Measurements from ENCODE around the gene TRIL. TPM values are rescaled to one million over a fixed set of nuclear protein-coding genes. Genes with fewer than 3 reads are reported as not detected.
A peak's percentile ranks its signal among the peaks of the same experiment; 100 is the strongest.

Gene TRIL
- polyA plus RNA-seq (ENCODE audit: low read depth in 6 of 6), result not detected

DNA sequence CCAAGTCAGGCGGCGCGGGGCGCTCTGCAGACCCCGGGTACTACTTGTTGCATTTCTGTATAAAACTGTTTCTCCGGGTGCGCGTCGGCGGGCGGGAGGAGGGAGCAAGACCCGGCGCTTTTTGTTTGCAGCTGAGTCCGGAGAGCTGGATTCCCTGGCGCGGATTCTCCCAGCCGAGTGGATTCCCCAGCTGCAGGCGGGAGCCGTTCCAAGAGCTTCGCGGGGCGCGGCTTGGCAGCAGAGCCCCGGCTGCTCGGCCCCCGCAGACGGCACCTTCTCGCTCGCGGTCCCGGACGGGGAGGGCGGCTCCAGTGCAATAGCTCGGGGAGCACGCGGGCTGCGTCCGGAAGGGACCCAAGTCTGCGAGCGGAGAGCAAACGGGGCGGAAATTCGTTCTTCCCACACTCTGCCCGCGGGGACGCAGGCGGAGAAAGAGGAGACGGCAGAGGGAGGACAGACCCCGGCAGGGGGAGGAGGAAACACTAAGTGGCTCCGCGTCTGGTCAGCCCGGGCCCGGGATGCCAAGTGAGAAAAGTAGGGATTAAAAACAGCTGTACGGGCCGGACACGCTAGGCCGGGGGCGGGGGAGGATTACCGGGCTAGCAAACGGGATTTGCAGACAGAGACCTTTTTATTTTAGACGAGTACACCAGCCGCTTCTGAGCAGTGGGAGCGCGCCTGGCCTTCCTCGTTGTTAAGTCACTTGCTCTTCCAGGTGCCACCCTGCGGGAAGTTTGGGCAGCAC, at the start of gene TRIL:
Gene TRIL, minus strand, starts transcription at position 96 of the 745 bp plus-strand sequence. CDS start 284 bp downstream, outside the sequence.
- no peaks in the 10 kb centered on the region for H3K9me3 Mint-ChIP-seq
- no peak within 1 kb of the TSS for H3K27ac Mint-ChIP-seq
- DNase-seq (no peak), ATAC-seq (ENCODE audit: low read depth in 2 of 2) (no peak)
- H3K4me1 Mint-ChIP-seq, result peaks cover 3 to 18% (median 17%) of the 10 kb centered on the region in 3 donors
- peaks cover 57 to 69% (median 63%) of the 10 kb centered on the region in 3 donors for H3K27me3 Mint-ChIP-seq
- H3K4me3 Mint-ChIP-seq, result peak within 1 kb of the TSS in 7 of 8 donors; percentile 23 to 84 (median 61)
- H3K36me3 Mint-ChIP-seq, result no peaks in the 10 kb centered on the region

- no peaks in the 10 kb centered on the region for H3K36me3 Mint-ChIP-seq
- ATAC-seq (ENCODE audit: low read depth in 2 of 2), result no peak
- DNase-seq, result no peak
- no peak overlapping the region for H3K4me3 Mint-ChIP-seq
- H3K9me3 Mint-ChIP-seq, result peaks cover 0 to 11% (median 2%) of the 10 kb centered on the region in 7 donors
- H3K27ac Mint-ChIP-seq, result no peak overlapping the region
- no peaks in the 10 kb centered on the region for H3K4me1 Mint-ChIP-seq
- H3K27me3 Mint-ChIP-seq, result peaks cover 5 to 15% (median 13%) of the 10 kb centered on the region in 3 donors
Observed at GRCh38 chr7:29007127-29007526, 49.0 kb upstream of the TRIL start.

DNA sequence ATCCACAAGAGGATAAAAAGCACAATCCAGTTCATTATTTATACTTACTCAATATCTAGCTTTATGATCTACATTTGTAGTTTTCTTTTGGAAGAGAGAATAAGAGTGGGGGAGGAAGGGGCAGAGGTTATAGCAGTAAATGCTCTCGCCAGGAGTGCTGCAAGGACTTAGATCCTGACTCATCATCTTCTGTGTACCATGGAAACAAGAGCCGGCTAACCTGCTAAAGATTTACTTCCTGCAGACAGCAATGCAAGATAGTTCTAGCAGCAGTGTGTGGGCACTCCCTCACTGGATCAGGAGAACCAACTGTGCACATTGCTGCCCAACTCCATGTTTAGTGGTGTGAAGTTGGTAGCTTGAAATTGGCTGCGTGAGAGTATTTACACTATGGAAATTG, 47.7 kb upstream of the TRIL start:
- Mint-ChIP-seq H3K27ac (no peak overlapping the region), H3K36me3 (no peaks in the 10 kb centered on the region), H3K4me1 (no peaks in the 10 kb centered on the region), H3K9me3 (peaks cover 0 to 11% (median 2%) of the 10 kb centered on the region in 7 donors), H3K4me3 (no peak overlapping the region), H3K27me3 (peaks cover 8 to 18% (median 15%) of the 10 kb centered on the region in 3 donors)
- ATAC-seq (ENCODE audit: low read depth in 2 of 2) (no peak), DNase-seq (no peak)

- no peaks in the 10 kb centered on the region for H3K36me3 Mint-ChIP-seq
- DNase-seq, result no peak
- no peak for ATAC-seq (ENCODE audit: low read depth in 2 of 2)
- H3K9me3 Mint-ChIP-seq, result peaks cover 0 to 11% (median 3%) of the 10 kb centered on the region in 7 donors
- no peaks in the 10 kb centered on the region for H3K4me1 Mint-ChIP-seq
- peaks cover 11 to 23% (median 18%) of the 10 kb centered on the region in 3 donors for H3K27me3 Mint-ChIP-seq
- no peak overlapping the region for H3K27ac Mint-ChIP-seq
- H3K4me3 Mint-ChIP-seq, result no peak overlapping the region
Observed at GRCh38 chr7:29005406-29005805, 47.3 kb upstream of the TRIL start.

DNA sequence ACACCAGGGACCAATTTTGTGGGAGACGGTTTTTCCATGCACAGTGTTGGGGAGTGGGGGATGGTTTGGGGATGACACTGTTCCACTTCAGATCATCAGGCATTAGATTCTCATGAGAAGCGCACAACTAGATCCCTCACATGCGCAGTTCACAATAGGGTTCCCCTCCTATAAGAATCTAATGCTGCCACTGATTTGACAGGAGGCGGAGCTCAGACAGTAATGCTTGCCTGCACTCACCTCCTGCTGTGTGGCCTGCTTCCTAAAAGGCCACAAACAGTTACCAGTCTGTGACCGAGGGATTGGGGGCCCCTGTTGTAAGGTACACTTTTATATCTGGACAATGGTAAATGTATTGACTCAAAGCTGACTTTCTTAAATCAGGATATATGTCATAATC, 45.6 kb upstream of the TRIL start:
- no peaks in the 10 kb centered on the region for H3K4me1 Mint-ChIP-seq
- no peak for DNase-seq
- H3K27me3 Mint-ChIP-seq, result peaks cover 17 to 27% (median 18%) of the 10 kb centered on the region in 3 donors
- H3K9me3 Mint-ChIP-seq, result peaks cover 0 to 11% (median 5%) of the 10 kb centered on the region in 7 donors
- no peaks in the 10 kb centered on the region for H3K36me3 Mint-ChIP-seq
- no peak overlapping the region for H3K27ac Mint-ChIP-seq
- peak overlapping the region in 1 of 8 donors; percentile 26 for H3K4me3 Mint-ChIP-seq
- no peak for ATAC-seq (ENCODE audit: low read depth in 2 of 2)

DNA sequence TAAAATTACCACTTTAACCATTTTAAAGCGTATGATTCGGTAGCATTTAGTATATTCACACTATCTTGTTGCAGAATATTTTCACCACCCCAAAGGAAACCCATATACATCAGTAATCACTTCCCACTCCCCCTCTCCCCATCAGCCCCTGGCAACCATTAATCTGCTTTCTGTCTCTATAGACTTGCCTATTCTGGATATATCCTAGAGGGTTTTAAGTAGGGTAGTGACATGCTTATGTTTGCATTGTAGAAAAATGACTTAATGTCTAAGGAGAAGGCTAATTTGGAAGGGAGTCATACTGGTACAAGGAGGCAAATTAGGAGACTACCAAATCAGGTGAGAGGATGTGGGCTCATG, 42.6 kb upstream of the TRIL start:
- ATAC-seq (ENCODE audit: low read depth in 2 of 2), result no peak
- Mint-ChIP-seq H3K27me3 (peaks cover 17 to 26% (median 18%) of the 10 kb centered on the region in 3 donors), H3K36me3 (no peaks in the 10 kb centered on the region)

GRCh38 chr7:28999895-29000716, 42.0 kb upstream of the TRIL start:
- Mint-ChIP-seq H3K4me1 (no peaks in the 10 kb centered on the region), H3K36me3 (no peaks in the 10 kb centered on the region)
- ATAC-seq (ENCODE audit: low read depth in 2 of 2), result no peak

More for the DNA sequence above, 42.6 kb upstream of the TRIL start:
- no peak overlapping the region for H3K27ac Mint-ChIP-seq
- no peak for DNase-seq
- no peak overlapping the region for H3K4me3 Mint-ChIP-seq
- peaks cover 0 to 11% (median 4%) of the 10 kb centered on the region in 7 donors for H3K9me3 Mint-ChIP-seq
- H3K4me1 Mint-ChIP-seq, result no peaks in the 10 kb centered on the region

DNA sequence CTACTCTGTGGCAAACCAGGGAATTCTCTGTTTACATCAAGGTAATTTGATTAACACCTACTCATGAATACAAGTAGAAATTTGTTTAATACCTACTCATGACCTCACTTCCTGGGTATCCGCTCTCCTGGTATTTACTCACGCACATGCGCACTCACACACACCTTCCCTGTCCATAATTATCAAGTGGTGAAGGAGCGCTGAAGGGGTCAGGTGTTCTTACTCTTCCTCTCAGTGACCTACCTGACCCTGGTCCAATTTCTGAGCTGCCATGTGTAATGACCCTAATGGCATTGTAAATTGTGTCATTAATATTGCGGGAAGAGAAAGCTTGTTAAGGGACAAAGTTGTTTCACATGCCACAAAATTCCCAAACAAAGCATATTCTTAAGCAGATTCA, 41.3 kb upstream of the TRIL start:
- no peak overlapping the region for H3K4me3 Mint-ChIP-seq
- ATAC-seq (ENCODE audit: low read depth in 2 of 2), result no peak
- H3K36me3 Mint-ChIP-seq, result no peaks in the 10 kb centered on the region
- peaks cover 18 to 26% (median 21%) of the 10 kb centered on the region in 3 donors for H3K27me3 Mint-ChIP-seq
- no peak for DNase-seq
- H3K9me3 Mint-ChIP-seq, result peaks cover 0 to 11% (median 2%) of the 10 kb centered on the region in 7 donors
- no peak overlapping the region for H3K27ac Mint-ChIP-seq
- H3K4me1 Mint-ChIP-seq, result no peaks in the 10 kb centered on the region

More at GRCh38 chr7:28999895-29000716, 42.0 kb upstream of the TRIL start:
- Mint-ChIP-seq H3K9me3 (peaks cover 0 to 11% (median 2%) of the 10 kb centered on the region in 7 donors), H3K27me3 (peaks cover 18 to 26% (median 21%) of the 10 kb centered on the region in 3 donors), H3K27ac (no peak overlapping the region), H3K4me3 (no peak overlapping the region)
- DNase-seq, result no peak

- Mint-ChIP-seq H3K9me3 (peaks cover 0 to 6% (median 2%) of the 10 kb centered on the region in 7 donors), H3K4me3 (no peak overlapping the region), H3K27ac (no peak overlapping the region), H3K27me3 (peaks cover 12 to 26% (median 21%) of the 10 kb centered on the region in 3 donors), H3K4me1 (no peaks in the 10 kb centered on the region), H3K36me3 (no peaks in the 10 kb centered on the region)
- DNase-seq (no peak), ATAC-seq (ENCODE audit: low read depth in 2 of 2) (no peak)
Observed at GRCh38 chr7:28998105-28998504, 40.0 kb upstream of the TRIL start.

- Mint-ChIP-seq H3K27ac (no peak overlapping the region), H3K27me3 (peaks cover 12 to 26% (median 21%) of the 10 kb centered on the region in 3 donors), H3K4me3 (no peak overlapping the region), H3K9me3 (peaks cover 0 to 3% (median 0%) of the 10 kb centered on the region in 7 donors), H3K4me1 (no peaks in the 10 kb centered on the region), H3K36me3 (no peaks in the 10 kb centered on the region)
- no peak for DNase-seq
- no peak for ATAC-seq (ENCODE audit: low read depth in 2 of 2)
Observed at GRCh38 chr7:28996836-28997235, 38.7 kb upstream of the TRIL start.

DNA sequence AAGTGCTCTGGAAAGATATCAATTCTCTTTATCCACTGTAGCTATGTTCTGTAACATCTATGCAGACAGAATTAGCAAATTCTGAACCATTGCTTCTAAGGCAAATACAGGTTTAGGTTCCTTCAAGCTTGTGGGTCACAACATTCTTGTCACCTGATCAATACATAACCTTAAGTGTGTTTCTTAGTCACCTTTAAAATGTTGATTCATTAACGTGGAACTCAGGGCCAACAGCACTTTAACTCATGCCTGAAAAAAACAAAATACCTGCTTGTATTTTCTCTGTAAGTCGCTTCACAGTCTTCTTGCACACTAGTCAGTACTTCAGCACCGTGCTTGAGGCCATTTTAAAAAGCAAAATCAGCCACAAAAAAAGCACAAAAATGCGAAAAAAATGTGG, 35.2 kb upstream of the TRIL start:
- no peaks in the 10 kb centered on the region for H3K4me1 Mint-ChIP-seq
- H3K9me3 Mint-ChIP-seq, result no peaks in the 10 kb centered on the region
- H3K4me3 Mint-ChIP-seq, result no peak overlapping the region
- DNase-seq, result no peak
- H3K27ac Mint-ChIP-seq, result no peak overlapping the region
- H3K27me3 Mint-ChIP-seq, result peaks cover 8 to 22% (median 12%) of the 10 kb centered on the region in 3 donors
- H3K36me3 Mint-ChIP-seq, result no peaks in the 10 kb centered on the region
- ATAC-seq (ENCODE audit: low read depth in 2 of 2), result no peak

GRCh38 chr7:28992798-28993197, 34.7 kb upstream of the TRIL start:
- Mint-ChIP-seq H3K27ac (no peak overlapping the region), H3K4me1 (no peaks in the 10 kb centered on the region), H3K27me3 (peaks cover 7 to 24% (median 8%) of the 10 kb centered on the region in 3 donors), H3K36me3 (no peaks in the 10 kb centered on the region), H3K9me3 (peaks cover 0 to 2% (median 0%) of the 10 kb centered on the region in 7 donors), H3K4me3 (no peak overlapping the region)
- ATAC-seq (ENCODE audit: low read depth in 2 of 2) (no peak), DNase-seq (no peak)

- Mint-ChIP-seq H3K27ac (no peak overlapping the region), H3K9me3 (peaks cover 0 to 2% (median 0%) of the 10 kb centered on the region in 7 donors), H3K4me3 (no peak overlapping the region), H3K4me1 (no peaks in the 10 kb centered on the region), H3K27me3 (peaks cover 16 to 28% (median 19%) of the 10 kb centered on the region in 3 donors), H3K36me3 (no peaks in the 10 kb centered on the region)
- ATAC-seq (ENCODE audit: low read depth in 2 of 2) (no peak), DNase-seq (no peak)
Observed at GRCh38 chr7:28990200-28990960, 32.2 kb upstream of the TRIL start.
